GM12875 (cell line): Measurements from ENCODE around the gene GRIK4.

Source experiments
- H3K4me3 ChIP-seq: one replicate; pipeline ENCODE4 v1.5.1; 2011; ENCODE audit warnings: low read depth, low read length, control low read depth
- CTCF ChIP-seq: IDR thresholded peaks from 2 replicates; pipeline ENCODE4 v1.5.1; 2011; ENCODE audit warnings: low read depth, mild to moderate bottlenecking, control low read depth, inconsistent platforms, low read length, moderate library complexity, borderline replicate concordance; ENCODE audit not compliant: insufficient read depth

Gene GRIK4

GRCh38 chr11:120473503-120473902 lies 38.0 kb upstream of the GRIK4 start:
- H3K4me3 ChIP-seq: no peak overlapping the region
- no peak for TF ChIP-seq CTCF

GRCh38 chr11:120482149-120482548 lies 29.4 kb upstream of the GRIK4 start:
- H3K4me3 ChIP-seq: no peak overlapping the region
- TF ChIP-seq CTCF: no peak

DNA sequence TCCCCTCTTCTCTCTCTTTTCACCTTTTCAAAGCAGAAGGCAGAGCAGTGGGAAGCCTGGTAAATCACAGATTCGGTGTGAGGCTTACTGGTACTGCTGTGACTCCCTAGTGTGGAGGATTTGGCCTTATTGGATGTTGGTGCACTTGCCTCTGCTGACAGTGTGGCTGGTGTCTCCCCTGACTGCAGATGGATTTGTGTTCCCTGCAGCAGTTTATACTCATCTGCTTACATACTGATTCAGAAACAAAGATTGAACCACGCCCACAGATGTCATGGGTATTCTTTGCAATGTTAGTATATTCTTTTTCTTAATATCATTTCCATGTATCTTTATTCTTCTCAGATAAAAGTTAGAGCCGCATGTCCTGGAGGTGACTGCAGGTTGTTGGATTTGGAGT lies 26.8 kb upstream of the GRIK4 start:
- no peak for TF ChIP-seq CTCF
- H3K4me3 ChIP-seq: no peak overlapping the region

- H3K4me3 ChIP-seq: no peak overlapping the region
- TF ChIP-seq CTCF: no peak
These were observed 25.4 kb upstream of the GRIK4 start for GRCh38 chr11:120486138-120486537.

DNA sequence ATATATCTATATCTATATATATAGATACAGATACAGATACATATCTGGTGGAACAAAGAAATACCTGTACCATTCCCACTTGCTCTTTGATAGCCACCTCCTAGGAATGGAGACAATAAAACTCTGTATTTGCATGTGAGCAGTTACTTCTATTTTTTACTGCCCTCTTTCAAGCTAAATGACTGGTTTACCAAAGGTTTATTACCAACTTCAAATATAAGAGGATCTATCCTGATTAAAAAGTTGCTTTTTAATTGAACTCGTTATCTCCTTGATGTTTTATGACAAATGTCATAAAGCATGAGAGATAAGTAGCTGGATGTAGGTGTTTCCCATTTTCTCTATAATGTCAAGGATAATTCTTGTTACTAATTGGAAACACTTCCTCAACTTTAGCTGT lies 21.7 kb upstream of the GRIK4 start:
- no peak for TF ChIP-seq CTCF
- H3K4me3 ChIP-seq: no peak overlapping the region

DNA sequence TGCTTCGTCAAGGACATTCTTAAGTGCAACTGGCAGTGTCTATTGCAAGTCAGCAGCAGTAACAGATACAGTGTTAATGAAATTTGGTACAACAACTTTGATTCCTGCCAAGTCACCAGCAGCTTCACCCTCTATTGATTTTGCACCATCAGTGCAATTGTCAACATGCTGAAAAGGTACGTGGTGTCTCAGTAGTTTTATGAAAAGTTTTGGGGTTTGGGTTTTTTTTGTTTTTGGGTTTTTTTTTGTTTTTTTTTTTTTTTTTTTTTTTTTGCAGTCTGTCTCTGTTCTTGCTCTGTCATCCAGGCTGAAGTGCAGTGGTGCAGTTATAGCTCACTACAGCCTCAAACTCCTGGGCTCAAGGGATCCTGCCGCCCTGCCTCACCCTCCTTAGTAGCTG lies 19.1 kb upstream of the GRIK4 start:
- no peak overlapping the region for H3K4me3 ChIP-seq
- TF ChIP-seq CTCF: no peak

- TF ChIP-seq CTCF: no peak
- H3K4me3 ChIP-seq: no peak overlapping the region
These were observed 17.0 kb upstream of the GRIK4 start for GRCh38 chr11:120494595-120494994.
